ENCODE results near the gene PCDHGB5. TPM values are rescaled to one million over a fixed set of nuclear protein-coding genes. Genes with fewer than 3 reads are reported as not detected.
"Not testable (repeated sequence)": the region's sequence is repeated elsewhere in the genome, so short reads cannot be mapped to it uniquely, and the experiment has no call there.

The PCDHGB5 gene
- total and polyA plus RNA-seq, 2 of the 13 experiments (the other 11 are each of a cell fraction or from before 2014, with no cell fraction given) = 0.08 to 0.44 TPM

DNA sequence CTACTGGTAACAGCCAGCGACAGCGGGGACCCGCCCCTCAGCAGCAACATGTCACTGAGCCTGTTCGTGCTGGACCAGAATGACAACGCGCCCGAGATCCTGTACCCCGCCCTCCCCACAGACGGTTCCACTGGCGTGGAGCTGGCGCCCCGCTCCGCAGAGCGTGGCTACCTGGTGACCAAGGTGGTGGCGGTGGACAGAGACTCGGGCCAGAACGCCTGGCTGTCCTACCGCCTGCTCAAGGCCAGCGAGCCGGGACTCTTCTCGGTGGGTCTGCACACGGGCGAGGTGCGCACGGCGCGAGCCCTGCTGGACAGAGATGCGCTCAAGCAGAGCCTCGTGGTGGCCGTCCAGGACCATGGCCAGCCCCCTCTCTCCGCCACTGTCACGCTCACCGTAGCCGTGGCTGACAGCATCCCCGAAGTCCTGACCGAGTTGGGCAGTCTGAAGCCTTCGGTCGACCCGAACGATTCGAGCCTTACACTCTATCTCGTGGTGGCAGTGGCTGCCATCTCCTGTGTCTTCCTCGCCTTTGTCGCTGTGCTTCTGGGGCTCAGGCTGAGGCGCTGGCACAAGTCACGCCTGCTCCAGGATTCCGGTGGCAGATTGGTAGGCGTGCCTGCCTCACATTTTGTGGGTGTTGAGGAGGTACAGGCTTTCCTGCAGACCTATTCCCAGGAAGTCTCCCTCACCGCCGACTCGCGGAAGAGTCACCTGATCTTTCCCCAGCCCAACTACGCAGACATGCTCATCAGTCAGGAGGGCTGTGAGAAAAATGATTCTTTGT lies 3.2 kb upstream of the PCDHGB5 start:
- CTCF ChIA-PET (ENCODE audit: low intra/inter-chr PET ratio, low total read pairs); H3K4me2 ChIP-seq (ENCODE audit: low read depth, low read length); FAIRE-seq; H3K27ac ChIP-seq (ENCODE audit: extremely low read length, insufficient read depth, low read length); DNase-seq (ENCODE audit: low spot score); POLR2A ChIA-PET; H3K36me3 ChIP-seq (replicated peaks in 1 of 2; ENCODE audit: control insufficient read depth in 1 of 2, insufficient read depth in 2 of 2, low read length in 2 of 2); ATAC-seq; in situ Hi-C loops (cut with HindIII; ENCODE audit: extremely low pct_ligation_motif_present, low pct_unique_long_range_greater_than_20kb); H4K20me1 ChIP-seq (ENCODE audit: insufficient read depth, low read length); intact Hi-C loops (cut with micrococcal nuclease; ENCODE audit: unreplicated experiment); H2AFZ ChIP-seq (ENCODE audit: low read length); H3K79me2 ChIP-seq (ENCODE audit: insufficient read depth, low read length); H3K4me3 ChIP-seq (replicated peaks in 1 of 3; ENCODE audit: insufficient read depth in 1 of 3, low read depth in 2 of 3, low read length in 3 of 3); H3K4me1 ChIP-seq (ENCODE audit: insufficient read depth, low read length); H3K27me3 ChIP-seq (ENCODE audit: control insufficient read depth in 1 of 2, insufficient read depth in 2 of 2, low read length in 2 of 2); H3K9ac ChIP-seq (ENCODE audit: insufficient read depth, low read depth, low read length); BruUV-seq (replicated peaks): not testable (repeated sequence)
- peaks cover 51% of the 10 kb centered on the region for H3K9me3 ChIP-seq (ENCODE audit: low read length)
- 82% methylated on average over 23 of the region's 53 CpGs for WGBS (ENCODE audit: low lambda C conversion rate)

DNA sequence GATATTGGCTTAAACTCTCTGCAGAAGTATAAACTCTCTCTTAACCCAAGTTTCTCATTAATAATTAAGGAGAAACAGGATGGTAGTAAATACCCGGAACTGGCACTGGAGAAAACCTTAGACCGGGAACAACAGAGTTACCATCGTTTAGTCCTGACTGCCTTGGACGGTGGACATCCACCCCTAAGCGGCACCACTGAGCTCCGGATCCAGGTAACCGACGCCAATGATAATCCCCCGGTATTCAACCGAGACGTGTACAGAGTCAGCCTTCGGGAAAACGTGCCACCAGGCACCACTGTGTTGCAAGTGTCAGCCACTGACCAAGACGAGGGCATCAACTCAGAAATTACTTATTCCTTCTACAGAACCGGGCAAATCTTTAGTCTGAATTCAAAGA lies 861 bp downstream of the PCDHGB5 start:
- WGBS (ENCODE audit: low lambda C conversion rate) = 79% methylated on average over 10 of the region's 15 CpGs
- H3K4me3 ChIP-seq (replicated peaks in 1 of 3; ENCODE audit: insufficient read depth in 1 of 3, low read depth in 2 of 3, low read length in 3 of 3) = no peak overlapping the region
- POLR2A ChIA-PET = no interaction called here

More for the DNA sequence above, 861 bp downstream of the PCDHGB5 start:
- no peak for DNase-seq (ENCODE audit: low spot score)
- no peaks in the 10 kb centered on the region for H3K27me3 ChIP-seq (ENCODE audit: control insufficient read depth in 1 of 2, insufficient read depth in 2 of 2, low read length in 2 of 2)
- intact Hi-C loops (cut with micrococcal nuclease; ENCODE audit: unreplicated experiment) = no loop called here
- no peaks in the 10 kb centered on the region for H3K4me1 ChIP-seq (ENCODE audit: insufficient read depth, low read length)
- no peaks in the 10 kb centered on the region for H3K36me3 ChIP-seq (replicated peaks in 1 of 2; ENCODE audit: control insufficient read depth in 1 of 2, insufficient read depth in 2 of 2, low read length in 2 of 2)
- H3K9ac ChIP-seq (ENCODE audit: insufficient read depth, low read depth, low read length) = no peak overlapping the region
- no peaks in the 10 kb centered on the region for H4K20me1 ChIP-seq (ENCODE audit: insufficient read depth, low read length)
- peaks cover 34% of the 10 kb centered on the region for H3K9me3 ChIP-seq (ENCODE audit: low read length)
- CTCF ChIA-PET (ENCODE audit: low intra/inter-chr PET ratio, low total read pairs) = no interaction called here
- no peak for ATAC-seq
- in situ Hi-C loops (cut with HindIII; ENCODE audit: extremely low pct_ligation_motif_present, low pct_unique_long_range_greater_than_20kb) = no loop called here
- no peak overlapping the region for H3K27ac ChIP-seq (ENCODE audit: extremely low read length, insufficient read depth, low read length)
- no peak overlapping the region for H3K4me2 ChIP-seq (ENCODE audit: low read depth, low read length)
- FAIRE-seq = no peak
- no peak overlapping the region for H2AFZ ChIP-seq (ENCODE audit: low read length)
- no TSS peak for BruUV-seq (replicated peaks)
- no peak for TF ChIP-seq TRIM24 (CRISPR knock-in tag; IDR thresholded peaks at IDR 0.05)
- no peak for TF ChIP-seq GTF3A (CRISPR knock-in tag; conservative IDR thresholded peaks at IDR 0.05)
- TF ChIP-seq PHF20 (CRISPR knock-in tag; IDR thresholded peaks at IDR 0.05) = no peak
- H3K79me2 ChIP-seq (ENCODE audit: insufficient read depth, low read length) = no peaks in the 10 kb centered on the region
